COR-L47 (cell line): ENCODE data around the gene DOCK1.

Experiments
- DNase-seq: peaks from one replicate; lab custom pipeline; 2025; lab: John Stamatoyannopoulos, UW

DOCK1 gene

DNA sequence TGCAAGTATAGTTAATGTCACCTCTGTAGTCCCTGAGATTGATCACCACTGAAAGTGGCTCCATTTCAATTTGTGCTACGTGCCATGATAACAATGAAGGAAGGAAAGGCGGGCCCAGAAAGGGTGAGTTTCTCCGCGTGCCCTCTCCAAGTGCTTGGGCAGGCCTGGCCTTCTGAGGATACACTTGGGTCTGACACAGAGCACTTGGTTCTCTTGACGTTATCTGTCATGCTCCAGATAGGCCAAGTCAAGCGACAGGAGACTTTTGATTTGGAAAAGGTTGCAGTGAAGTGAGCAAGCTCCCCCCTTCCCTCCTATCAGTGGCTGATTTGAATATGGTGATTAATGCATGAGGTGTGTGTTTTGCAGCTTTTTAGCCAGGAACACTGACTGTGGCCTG, 452.0 kb downstream of the DOCK1 start:
- DNase-seq = no peak

DNA sequence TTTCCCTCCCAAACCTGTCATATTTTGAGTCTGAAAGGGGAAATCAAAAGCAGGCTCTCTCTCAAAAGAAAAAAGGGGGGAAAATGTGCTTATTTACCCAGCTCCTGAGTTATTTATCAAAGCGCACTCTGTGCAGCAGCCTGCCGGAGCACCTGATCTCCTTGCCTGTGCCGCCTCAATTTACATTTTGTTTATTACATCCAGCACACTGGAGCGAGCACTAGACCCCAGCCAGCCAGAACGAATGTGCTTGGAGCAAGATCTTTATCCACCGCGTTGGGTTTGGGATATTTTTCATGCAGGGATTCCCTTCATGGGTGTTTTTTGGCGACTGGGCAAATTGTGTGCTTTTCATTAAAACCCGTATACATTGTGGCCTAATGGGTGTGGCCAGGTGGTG, 453.1 kb downstream of the DOCK1 start:
- DNase-seq = no peak

- no peak for DNase-seq
Measured at GRCh38 chr10:127364034-127364433, 458.8 kb downstream of the DOCK1 start.

GRCh38 chr10:127368101-127368500, 462.9 kb downstream of the DOCK1 start:
- no peak for DNase-seq

DNA sequence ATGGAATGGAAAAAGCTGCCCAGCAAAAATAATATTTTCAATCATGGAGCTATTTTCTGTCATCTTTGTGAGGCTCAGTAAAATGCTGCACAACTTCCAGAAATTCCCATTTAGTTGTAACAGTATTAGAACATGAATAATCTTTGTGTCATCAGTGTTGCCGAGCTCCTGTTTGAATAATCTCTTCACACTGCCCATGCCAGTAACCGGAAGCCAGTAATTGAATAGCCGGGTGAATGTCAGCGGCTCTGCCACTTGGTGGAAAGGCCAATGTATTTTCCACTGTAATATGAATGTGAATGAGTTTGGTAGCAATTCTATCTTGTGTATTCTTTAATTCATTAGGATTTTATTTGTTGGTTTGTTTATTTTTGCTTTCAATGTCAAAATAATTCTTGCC, 463.7 kb downstream of the DOCK1 start:
- no peak for DNase-seq

DNA sequence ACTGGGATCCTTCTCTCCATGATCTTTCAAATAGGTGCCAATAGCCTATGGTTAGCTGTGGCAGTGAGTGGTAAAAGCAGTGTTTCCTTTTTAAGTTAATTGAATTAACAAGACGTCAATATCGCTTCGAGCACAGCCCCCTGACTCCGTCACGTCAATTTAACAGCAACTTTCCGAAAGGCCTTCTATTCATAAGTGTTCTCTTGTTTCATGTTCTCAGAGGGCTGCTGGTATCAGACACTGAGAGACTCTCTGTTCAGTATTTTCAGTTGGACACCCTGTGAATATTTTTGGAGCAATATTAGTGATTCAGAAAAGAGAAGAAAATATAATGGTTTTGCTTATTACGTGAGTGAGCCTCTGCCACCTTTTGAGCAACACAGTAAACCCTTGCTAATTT, 465.4 kb downstream of the DOCK1 start:
- DNase-seq = no peak

GRCh38 chr10:127372361-127372760, 467.1 kb downstream of the DOCK1 start:
- DNase-seq = no peak

GRCh38 chr10:127374074-127374680, 468.9 kb downstream of the DOCK1 start:
- no peak for DNase-seq

DNA sequence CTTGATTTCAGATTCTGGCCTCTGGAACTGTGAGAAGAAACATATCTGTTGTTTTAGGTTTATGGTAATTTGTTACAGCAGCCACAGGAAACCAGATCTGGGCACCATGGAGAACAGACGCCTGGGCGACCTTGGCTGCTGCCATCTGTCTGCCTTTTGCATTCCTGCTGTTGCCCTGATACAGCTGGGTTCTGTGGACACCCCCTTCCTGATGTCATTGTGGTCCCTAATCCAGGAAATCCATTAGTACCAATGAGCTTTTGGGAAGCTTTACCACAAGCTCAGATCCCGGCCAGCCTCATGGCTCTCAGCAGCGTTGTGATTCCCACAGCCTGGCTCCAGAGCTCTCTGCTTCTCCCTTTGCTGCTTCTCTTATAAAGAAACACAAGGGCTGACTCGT, 469.7 kb downstream of the DOCK1 start:
- no peak for DNase-seq

DNA sequence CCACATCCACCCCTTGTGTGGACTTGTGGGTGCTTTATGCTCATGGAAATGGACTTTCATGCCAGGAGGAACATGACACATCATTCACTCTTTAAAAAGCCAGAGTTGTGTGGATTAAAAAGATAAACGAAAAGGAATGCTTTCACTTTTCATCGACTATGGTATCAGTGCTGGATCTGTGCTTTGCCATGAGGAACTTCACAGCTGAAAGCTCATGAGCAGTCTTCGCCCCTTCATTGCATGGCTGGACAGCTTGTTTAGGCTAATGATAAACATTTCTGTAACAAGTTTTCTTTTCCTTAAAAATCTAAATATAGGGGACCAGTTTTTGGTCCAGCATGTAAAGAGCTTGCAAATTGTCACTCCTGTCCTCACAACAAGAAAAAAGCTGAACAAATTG, 470.2 kb downstream of the DOCK1 start:
- DNase-seq = no peak

DNA sequence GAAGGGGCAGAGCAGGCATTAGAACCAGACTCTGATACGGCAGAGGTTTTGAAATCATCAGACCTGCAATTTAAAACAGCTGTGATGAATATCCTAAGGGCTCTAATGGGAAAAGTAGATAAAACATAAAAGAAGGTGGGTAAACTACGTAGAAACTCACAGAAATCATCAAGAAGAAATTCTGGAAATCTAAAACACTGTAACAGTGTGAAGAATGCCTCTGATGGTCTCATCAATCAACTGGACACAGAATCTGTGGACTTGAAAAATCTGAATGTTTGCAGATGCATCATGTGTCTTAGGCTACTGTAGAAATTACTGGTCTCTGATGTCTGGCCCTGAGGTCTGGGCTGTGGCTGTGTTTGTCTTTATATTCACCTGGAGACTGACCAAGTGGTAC, 470.8 kb downstream of the DOCK1 start:
- no peak for DNase-seq

- no peak for DNase-seq
Measured at GRCh38 chr10:127378628-127379027, 473.4 kb downstream of the DOCK1 start.

GRCh38 chr10:127384532-127384931, 479.3 kb downstream of the DOCK1 start:
- DNase-seq = no peak

GRCh38 chr10:127385066-127385465, 479.8 kb downstream of the DOCK1 start:
- DNase-seq = no peak

DNA sequence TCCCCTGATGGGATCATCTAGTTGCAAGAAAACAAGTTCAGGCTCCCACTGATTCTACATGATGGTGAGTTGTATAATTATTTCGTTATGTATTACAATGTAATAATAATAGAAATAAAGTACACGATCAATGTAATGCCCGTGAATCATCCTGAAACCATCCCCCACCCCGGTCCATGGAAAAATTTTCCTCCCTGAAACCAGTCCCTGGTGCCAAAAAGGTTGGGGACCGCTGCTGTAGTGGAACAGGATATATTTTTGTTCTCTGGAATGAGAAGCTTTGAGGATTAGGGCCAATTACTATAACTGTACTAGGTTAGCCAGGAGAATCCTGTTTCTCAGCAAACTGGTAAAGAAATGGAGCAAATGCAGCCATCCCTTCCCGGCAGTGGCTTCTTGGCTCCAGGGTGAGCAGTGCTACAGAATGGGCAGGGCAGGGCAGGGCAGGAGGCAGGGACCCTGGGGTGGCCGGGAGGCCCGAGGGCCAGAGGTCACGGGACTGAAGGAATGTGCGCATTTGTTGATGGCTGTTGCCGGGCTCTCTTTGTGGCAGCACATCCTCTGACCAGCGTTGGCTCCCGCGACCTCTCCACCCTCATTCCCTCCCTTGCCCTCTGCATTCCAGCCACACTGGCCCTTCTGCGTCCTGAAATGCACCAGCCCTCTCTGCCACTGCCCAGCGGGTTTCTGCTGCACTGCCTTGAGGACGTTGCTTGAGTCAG, 481.5 kb downstream of the DOCK1 start:
- no peak for DNase-seq

- DNase-seq = no peak
Measured at GRCh38 chr10:127391875-127392274, 486.6 kb downstream of the DOCK1 start.

DNA sequence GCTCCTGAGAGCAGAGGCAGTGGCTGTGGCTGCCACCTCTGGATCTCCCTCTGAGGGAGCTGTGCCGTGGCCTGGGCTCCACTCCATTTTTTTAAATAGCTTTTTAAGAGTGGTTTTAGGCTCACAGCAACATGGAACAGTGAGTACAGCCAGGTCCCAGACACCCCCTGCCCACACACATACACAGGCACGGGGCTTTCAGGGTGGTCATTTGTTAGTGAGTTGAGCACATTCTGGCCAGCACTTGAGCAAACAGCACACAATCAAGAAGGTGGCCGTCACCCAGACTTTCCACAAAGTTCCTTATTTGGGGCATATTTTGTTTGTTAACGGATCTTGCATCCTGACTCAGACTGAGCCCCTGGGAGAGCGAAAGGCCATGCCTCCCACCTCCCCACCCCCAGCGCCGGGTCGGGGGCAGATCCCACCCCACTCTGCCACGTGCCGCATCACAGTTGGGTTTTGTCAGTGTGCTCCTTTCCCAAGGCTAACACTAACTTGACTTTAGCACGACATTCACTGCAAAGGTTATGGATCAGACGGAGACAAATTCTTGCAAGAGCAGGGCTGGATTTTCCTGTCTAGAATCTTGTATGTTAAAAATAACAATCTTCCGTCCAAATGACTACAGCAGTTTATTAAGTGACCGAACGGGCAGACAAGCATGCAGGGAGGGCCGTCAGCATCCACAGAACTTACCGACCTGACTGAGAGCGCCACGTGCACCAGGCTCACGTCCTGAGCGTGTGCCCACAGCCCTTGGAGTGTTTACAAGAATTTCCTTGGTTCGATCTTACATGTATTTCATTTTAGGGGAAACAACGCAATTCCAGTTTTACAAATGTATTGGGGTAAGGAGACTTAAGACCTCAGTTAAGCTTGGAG, 487.4 kb downstream of the DOCK1 start:
- DNase-seq = no peak

DNA sequence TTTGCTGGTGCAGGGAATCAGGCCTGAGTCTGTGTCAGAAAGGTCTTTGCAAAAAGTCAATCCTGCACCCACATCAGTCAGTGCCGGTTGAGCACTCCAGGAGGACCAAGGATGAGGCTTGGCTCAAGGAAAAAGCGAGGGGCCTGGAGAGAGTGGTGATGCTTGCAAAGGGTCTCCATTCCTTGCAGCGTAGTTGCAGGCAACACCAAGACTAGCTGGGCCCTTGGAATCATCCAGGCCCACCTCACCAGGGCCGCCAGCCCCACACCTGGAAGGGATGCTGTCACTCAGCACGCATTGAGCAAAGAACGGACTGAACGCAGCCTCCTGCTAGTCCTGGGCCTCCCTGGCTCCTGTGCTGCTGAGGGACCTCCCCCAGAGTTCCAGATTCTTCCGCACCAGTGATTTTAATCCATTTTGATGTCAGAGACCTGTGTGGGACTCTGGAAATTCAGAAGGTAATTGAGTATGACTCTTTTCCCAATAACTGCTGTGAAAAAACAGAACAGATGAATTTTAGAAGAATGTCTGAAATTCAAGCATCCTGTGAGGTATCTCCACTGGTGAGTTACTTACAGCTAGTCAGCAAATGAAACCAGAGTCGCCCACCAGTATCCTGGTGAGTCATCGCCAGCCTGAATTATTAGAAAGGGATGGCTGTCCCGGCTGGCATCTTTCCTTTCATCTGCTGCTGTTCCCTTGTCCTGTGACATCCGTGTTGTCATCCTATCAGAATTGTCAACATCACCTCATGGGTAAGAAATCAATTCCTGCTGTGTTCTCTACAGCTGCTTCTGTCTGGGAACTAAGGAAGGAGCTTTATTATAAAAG, 493.1 kb downstream of the DOCK1 start:
- no peak for DNase-seq

DNA sequence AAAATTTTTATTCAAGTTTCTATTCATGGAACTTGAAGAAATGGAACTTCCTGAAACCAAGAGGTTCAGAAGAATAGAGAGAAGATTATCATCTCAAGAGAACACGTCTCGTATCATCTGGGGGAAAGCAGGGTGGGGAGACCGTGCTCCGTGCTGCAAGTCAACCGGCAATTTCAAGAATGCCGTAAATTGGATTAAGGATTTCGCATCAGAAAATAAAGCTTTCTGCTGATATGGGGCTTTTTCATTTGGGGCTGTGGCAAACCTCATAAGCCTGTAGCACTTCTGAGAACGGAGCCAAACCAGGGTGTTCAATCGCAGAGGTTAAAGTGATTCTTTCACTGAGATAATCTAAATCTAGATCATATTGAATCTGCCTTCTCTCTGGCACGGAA, 493.7 kb downstream of the DOCK1 start:
- DNase-seq = no peak

DNA sequence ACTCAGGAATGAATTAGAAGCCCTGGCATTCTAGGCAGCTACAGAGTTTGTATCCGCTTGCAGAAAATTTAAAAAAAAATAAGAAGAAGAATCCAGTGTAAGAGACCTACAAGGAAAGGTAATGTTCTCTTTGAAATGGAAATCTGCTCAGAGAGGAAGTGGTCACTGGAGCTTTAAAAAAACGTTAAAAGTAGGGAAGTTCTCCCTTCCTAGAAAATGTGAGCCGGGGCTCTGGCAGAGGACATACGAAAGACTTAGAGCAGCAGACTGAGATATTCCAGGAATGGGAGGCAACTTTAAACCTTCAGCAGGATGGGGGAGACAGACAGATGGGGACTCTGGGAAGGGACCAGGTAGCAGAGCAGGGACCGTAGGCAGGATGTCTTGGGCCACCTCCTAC, 494.4 kb downstream of the DOCK1 start:
- DNase-seq = no peak

GRCh38 chr10:127400216-127400615, 495.0 kb downstream of the DOCK1 start:
- DNase-seq = no peak
